K562 (cell line): Measurements from ENCODE around the gene SECISBP2. TPM values are rescaled to one million over a fixed set of nuclear protein-coding genes. Genes with fewer than 3 reads are reported as not detected.

Experiments
- CBFA2T3 ChIP-seq: fragments of 450-650 bp; IDR thresholded peaks from 2 replicates; pipeline ENCODE4 v1.6.1; 2017
- MAFG ChIP-seq: fragments of 450-650 bp; conservative IDR thresholded peaks from 2 replicates; pipeline ENCODE4 v1.6.1; 2016; ENCODE audit warnings: missing genetic modification characterization, missing compliant biosample characterization
- NONO ChIP-seq, 2 experiments: fragments of 200-400 bp in 1 of 2; fragments of 450-650 bp in 1 of 2; formaldehyde crosslinking in 1 of 2; IDR thresholded peaks; 2 replicates each; pipeline ENCODE4 v1.6.1; 2017; ENCODE audit warnings: low read depth in 2 of 2, mild to moderate bottlenecking in 2 of 2, moderate library complexity in 2 of 2, low read length in 1 of 2
- PTRF ChIP-seq: fragments of 450-650 bp; IDR thresholded peaks from 2 replicates; pipeline ENCODE4 v1.6.1; 2016; ENCODE audit warnings: mild to moderate bottlenecking, missing genetic modification characterization, missing compliant biosample characterization
- THRAP3 ChIP-seq: fragments of 450-650 bp; IDR thresholded peaks from 2 replicates; pipeline ENCODE4 v1.6.1; 2016; ENCODE audit warnings: mild to moderate bottlenecking, inconsistent platforms, borderline replicate concordance
- polyA plus RNA-seq, 8 experiments: library from polyadenylated mRNA; depleted of rRNA in 4 of 8; stranded (reverse) in 5 of 8; unstranded in 3 of 8; fragments of >200 nt; fragmentation: Nextera tagmentation in 2 of 8; fragmentation: Illumina TruSeq in 1 of 8; extraction: Ambion mirVana in 2 of 8; extraction: Trizol in 1 of 8; gene quantifications; 2 replicates each; pipeline versions ENCODE4 v1.2.1 to v1.2.3, GENCODE V29; 2011 to 2014; ENCODE audit warnings: inconsistent platforms in 1 of 8, missing spikeins in 1 of 8
- total RNA-seq, 7 experiments: library from RNA; depleted of rRNA in 6 of 7; stranded (reverse); fragments of >200 nt in 6 of 7; fragmentation: Illumina TruSeq in 2 of 7; extraction: Trizol in 2 of 7; gene quantifications; 2 replicates each; pipeline versions ENCODE4 v1.2.1 to v1.2.3, GENCODE V29; 2011 to 2021; ENCODE audit warnings: low replicate concordance in 1 of 7
- TF ChIP-seq, protein P1 (sequence below): fragments of 200-600 bp; sonication (generic); IDR thresholded peaks from one replicate; pipeline ENCODE4 v1.6.1; 2012; ENCODE audit warnings: mild to moderate bottlenecking, low read depth, low read length, inconsistent platforms

SECISBP2 gene
- total and polyA plus RNA-seq, 9 of the 15 experiments (the other 6 are each of a cell fraction or from before 2014, with no cell fraction given): 3.2 to 41.6 (median 26.1) TPM

DNA sequence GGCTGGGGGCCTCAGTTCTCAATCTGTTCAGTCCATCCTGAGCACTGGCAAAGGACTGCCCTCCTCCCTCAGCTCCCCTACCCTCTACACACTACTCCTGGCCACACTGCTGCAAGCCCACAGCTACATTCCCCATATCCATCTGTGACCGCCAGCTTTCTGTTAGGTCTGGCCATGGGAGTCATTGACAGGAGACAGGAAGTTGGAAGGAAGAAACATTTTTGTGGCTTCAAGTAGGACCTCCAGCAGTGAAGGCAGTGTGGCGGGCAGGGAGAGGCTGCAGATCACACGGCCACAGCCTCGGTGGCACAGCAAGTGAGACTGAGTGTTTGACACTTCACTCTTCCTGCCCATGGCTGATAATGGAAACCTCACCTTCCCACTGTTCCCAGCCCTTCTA lies 55.9 kb downstream of the SECISBP2 start (continued):
- TF ChIP-seq, protein P1, sequence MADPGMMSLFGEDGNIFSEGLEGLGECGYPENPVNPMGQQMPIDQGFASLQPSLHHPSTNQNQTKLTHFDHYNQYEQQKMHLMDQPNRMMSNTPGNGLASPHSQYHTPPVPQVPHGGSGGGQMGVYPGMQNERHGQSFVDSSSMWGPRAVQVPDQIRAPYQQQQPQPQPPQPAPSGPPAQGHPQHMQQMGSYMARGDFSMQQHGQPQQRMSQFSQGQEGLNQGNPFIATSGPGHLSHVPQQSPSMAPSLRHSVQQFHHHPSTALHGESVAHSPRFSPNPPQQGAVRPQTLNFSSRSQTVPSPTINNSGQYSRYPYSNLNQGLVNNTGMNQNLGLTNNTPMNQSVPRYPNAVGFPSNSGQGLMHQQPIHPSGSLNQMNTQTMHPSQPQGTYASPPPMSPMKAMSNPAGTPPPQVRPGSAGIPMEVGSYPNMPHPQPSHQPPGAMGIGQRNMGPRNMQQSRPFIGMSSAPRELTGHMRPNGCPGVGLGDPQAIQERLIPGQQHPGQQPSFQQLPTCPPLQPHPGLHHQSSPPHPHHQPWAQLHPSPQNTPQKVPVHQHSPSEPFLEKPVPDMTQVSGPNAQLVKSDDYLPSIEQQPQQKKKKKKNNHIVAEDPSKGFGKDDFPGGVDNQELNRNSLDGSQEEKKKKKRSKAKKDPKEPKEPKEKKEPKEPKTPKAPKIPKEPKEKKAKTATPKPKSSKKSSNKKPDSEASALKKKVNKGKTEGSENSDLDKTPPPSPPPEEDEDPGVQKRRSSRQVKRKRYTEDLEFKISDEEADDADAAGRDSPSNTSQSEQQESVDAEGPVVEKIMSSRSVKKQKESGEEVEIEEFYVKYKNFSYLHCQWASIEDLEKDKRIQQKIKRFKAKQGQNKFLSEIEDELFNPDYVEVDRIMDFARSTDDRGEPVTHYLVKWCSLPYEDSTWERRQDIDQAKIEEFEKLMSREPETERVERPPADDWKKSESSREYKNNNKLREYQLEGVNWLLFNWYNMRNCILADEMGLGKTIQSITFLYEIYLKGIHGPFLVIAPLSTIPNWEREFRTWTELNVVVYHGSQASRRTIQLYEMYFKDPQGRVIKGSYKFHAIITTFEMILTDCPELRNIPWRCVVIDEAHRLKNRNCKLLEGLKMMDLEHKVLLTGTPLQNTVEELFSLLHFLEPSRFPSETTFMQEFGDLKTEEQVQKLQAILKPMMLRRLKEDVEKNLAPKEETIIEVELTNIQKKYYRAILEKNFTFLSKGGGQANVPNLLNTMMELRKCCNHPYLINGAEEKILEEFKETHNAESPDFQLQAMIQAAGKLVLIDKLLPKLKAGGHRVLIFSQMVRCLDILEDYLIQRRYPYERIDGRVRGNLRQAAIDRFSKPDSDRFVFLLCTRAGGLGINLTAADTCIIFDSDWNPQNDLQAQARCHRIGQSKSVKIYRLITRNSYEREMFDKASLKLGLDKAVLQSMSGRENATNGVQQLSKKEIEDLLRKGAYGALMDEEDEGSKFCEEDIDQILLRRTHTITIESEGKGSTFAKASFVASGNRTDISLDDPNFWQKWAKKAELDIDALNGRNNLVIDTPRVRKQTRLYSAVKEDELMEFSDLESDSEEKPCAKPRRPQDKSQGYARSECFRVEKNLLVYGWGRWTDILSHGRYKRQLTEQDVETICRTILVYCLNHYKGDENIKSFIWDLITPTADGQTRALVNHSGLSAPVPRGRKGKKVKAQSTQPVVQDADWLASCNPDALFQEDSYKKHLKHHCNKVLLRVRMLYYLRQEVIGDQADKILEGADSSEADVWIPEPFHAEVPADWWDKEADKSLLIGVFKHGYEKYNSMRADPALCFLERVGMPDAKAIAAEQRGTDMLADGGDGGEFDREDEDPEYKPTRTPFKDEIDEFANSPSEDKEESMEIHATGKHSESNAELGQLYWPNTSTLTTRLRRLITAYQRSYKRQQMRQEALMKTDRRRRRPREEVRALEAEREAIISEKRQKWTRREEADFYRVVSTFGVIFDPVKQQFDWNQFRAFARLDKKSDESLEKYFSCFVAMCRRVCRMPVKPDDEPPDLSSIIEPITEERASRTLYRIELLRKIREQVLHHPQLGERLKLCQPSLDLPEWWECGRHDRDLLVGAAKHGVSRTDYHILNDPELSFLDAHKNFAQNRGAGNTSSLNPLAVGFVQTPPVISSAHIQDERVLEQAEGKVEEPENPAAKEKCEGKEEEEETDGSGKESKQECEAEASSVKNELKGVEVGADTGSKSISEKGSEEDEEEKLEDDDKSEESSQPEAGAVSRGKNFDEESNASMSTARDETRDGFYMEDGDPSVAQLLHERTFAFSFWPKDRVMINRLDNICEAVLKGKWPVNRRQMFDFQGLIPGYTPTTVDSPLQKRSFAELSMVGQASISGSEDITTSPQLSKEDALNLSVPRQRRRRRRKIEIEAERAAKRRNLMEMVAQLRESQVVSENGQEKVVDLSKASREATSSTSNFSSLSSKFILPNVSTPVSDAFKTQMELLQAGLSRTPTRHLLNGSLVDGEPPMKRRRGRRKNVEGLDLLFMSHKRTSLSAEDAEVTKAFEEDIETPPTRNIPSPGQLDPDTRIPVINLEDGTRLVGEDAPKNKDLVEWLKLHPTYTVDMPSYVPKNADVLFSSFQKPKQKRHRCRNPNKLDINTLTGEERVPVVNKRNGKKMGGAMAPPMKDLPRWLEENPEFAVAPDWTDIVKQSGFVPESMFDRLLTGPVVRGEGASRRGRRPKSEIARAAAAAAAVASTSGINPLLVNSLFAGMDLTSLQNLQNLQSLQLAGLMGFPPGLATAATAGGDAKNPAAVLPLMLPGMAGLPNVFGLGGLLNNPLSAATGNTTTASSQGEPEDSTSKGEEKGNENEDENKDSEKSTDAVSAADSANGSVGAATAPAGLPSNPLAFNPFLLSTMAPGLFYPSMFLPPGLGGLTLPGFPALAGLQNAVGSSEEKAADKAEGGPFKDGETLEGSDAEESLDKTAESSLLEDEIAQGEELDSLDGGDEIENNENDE: no peak
- no peak for TF ChIP-seq PTRF (tag)
- no peak for TF ChIP-seq THRAP3
- TF ChIP-seq MAFG (tag): no peak
- no peak for TF ChIP-seq CBFA2T3
- no peak for TF ChIP-seq NONO (IDR thresholded peaks at IDR 0.05; ENCODE audit: low read depth in 2 of 2, low read length in 1 of 2)
- TF ChIP-seq, all 486 proteins: peak for 0
